Endometrium (tissue), 2 donors: Measurements from ENCODE around the gene C15orf39.

Experiments used
- FAIRE-seq: peaks from 2 replicates; lab custom pipeline; 2012; peaks lifted over from hg19 to GRCh38; lab: Jason Lieb, UNC
- donor health status: control.
- donor health status: control.

Gene C15orf39

GRCh38 chr15:75172284-75172820, 29.3 kb upstream of the C15orf39 start:
- no peak for FAIRE-seq

DNA sequence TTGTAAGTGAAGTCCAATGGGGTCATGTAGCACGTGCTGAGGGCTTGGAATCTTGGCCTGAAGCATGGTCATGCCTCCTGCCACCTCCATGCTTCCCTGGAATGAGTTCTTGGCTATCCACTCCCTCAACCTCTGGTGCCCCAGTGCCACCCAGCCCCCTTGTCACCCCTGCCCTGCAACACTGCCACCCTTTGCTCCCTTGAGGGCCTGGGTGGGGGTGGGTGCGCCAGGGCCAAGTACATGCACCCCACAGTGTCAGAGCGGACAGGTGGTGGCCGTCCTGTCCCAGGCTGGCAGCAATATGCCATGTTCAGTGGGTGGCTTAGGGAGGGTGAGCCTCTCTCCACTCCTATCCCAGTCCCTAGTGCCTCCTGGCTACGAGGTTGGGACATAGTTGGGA, 27.6 kb upstream of the C15orf39 start:
- FAIRE-seq = no peak

- no peak for FAIRE-seq
Measured at GRCh38 chr15:75174729-75175128, 27.0 kb upstream of the C15orf39 start.

DNA sequence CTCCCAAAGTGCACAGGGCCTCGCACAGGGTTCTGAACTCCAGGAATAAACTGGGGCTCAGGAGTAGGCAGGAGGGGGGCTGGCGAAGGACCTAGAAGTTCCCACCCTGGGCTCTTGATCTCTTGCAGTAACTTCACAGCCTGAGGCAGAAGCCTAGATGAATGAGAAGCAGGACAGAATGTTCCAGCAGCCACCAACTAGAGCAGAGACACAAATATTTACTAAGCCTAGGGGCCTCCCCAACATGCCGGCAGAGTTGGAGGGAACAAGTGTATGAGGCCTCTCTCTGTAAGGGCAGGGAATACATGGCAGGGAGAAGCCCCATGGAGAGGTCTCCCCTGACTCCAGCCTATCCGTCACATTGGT, 25.3 kb upstream of the C15orf39 start:
- FAIRE-seq = no peak

DNA sequence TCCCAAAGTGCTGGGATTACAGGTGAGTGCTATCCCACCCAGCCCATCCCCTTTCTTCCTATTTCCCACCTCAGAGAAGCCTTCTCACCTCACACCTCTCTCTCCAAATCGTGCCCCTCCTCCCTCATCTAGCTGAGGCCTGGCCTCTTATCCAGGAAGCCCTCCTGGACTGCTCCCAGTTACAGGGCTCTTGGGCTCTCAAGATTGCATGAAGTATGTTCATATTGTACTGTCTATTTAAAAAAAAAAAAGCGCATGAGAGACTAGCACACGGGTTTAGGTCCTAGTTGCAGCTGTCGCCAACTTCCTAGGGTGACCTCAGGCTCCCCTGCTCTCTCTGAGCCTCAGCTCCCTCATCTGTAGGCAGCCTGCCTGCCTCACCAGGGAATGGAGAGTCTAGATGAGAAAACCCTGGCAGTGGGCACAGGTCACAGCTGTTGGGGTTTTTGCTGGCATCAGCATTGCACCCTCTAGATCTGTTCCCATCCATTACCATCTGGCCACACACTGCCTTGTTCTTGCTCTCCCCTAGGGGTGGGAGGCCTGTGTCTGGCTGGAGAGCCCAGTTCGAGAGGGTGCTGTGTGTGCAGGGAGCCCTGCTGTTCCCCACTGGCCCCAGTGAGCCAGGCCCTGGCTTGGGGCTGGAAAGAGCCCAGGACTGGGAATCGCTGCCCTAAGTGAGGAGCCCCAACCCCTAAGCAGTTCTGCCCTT, 24.2 kb upstream of the C15orf39 start:
- no peak for FAIRE-seq

DNA sequence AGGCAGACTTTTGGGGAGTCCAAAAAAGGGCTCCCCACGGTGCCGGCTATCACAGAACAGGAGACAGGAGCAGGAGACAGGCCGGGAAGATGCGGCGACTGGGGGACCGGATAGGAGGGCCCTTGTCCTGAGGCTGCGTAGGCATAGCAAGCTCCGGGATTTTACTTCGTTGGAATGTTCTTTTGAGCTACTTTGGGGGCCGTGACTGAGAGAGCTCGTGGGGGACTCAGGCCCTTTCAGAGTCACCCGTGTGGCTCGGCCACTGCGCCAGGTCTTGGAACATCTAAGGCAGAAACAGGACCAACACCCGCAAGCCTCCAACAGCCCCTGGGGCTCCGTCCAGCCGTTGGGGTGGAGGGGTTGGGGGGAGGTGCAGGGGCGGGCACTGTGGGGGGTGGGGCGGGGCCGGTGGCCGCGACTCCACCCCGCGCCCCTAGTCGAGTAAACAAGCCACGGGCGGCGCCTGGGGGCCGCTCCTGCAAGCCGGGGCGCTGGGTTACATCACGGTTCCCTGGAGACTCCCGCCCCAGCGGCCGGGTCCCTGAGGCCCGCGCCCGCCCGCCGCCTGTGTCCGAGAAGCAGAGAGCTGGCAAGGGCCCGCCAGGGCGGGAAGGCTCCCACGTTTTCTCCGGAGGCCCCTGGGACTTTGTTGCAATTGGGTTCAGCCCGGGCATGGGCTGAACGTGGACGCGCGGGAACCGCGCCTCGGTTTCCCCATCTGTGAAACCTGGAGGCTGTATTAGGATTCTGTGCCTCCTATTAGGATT, 23.3 kb upstream of the C15orf39 start:
- FAIRE-seq = no peak

GRCh38 chr15:75178938-75179745, 22.5 kb upstream of the C15orf39 start:
- FAIRE-seq = no peak

DNA sequence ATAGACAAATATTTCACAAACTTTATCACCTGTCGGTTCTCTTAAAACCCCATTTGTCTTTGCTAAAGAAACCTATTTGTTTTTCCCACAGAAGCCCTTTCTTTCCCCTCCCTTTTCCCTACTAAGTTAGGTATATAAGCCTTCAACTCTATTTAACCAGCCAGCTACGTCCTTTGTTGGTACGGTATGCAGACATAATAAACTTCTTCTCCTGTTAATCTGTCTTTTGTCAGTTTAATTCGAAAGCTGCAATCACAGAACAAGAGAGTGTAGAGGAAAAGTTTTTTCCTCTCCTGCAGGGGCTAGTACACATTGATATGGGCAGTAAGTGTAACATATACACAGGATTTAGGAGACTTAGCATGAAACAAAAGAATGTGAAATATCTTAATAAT, 21.9 kb upstream of the C15orf39 start:
- no peak for FAIRE-seq

- no peak for FAIRE-seq
Measured at GRCh38 chr15:75181780-75182179, 19.9 kb upstream of the C15orf39 start.

DNA sequence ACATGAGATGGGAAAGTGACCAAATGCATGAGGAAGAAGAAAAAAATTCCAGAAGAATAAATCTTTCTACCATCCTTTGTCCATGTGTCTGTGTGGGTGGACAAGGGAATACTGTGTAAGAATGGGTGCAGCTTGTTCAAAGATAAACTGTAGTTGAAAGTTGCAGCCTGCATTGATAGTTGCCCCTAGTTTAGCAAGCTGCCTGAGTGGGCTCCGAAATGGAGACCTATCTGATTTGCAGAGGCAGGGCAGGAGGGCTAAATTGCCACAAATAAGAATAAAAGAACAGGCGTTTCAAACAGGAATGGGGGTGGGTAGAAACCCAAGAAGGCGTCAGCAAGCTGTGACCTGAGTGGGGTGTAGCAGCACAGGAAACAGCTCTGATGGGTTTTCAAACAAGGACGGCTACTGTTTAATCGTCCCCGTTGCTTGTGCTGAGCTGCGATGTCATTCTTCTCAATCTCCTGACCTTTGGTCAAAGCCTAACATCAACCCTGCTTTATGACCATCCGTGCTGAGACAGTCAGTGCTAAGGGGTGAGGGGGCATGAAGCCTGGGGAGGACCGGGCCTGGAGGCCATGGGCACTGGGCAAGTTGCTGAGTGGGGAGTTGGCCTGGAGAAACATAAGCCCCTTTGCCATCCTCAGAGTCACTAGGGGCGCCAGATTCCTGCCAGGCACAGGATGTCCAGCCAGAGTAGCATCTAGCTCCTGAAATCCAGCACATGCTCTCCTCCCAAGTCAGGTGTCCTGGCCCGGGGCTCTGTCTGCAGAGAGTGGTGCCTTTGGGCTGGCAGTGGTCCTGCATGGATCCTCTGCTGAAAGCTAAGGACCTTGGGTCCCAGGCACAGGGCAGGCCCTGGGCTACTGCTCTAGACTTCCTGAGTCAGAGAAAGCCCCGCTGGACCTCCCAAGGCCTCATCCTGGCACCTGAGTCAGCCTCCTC, 19.2 kb upstream of the C15orf39 start:
- FAIRE-seq = no peak

GRCh38 chr15:75185271-75186029, 16.2 kb upstream of the C15orf39 start:
- no peak for FAIRE-seq

DNA sequence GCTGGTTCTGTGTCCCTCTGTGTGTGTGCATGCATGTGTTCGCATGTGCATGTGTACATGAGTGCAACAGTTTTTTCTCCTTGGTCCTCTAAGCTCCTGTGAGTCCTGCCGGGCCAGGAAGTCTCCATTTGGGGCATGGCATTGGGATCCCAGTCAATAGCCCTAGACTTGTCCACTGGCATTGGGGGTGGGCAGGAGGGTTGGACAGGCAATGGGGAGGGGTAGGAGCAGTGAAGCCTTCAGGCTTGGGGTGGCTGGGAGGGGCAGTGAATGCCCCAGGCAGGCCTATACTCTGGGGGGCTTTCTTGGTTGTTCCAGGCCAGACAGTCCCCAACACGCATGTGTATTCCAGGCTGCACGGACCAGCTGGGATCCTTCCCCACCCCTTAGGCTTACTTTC, 15.6 kb upstream of the C15orf39 start:
- no peak for FAIRE-seq

- FAIRE-seq = no peak
Measured at GRCh38 chr15:75188499-75188898, 13.2 kb upstream of the C15orf39 start.

DNA sequence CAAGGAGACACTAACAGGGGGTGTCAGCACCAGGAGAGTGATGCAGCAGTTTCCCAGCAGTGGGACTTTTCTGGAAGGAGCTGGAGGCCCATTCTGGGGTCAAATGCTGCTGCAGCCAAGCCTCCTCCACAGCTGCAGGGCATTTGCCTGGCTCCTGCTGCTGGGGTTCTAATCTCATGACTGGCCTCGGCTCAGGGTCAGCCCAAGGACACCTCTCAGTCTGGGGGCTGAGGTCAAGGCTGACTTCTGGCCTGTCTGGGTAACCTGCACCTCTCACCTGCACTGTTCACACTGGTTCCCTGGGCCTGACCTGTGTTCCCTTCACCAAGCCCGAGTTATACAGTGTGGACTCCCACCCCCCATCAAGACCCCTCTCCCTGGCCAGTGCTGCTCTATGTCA, 10.4 kb upstream of the C15orf39 start:
- FAIRE-seq = no peak

- no peak for FAIRE-seq
Measured at GRCh38 chr15:75192307-75192706, 9.4 kb upstream of the C15orf39 start.

- FAIRE-seq = no peak
Measured at GRCh38 chr15:75193272-75193671, 8.4 kb upstream of the C15orf39 start.

DNA sequence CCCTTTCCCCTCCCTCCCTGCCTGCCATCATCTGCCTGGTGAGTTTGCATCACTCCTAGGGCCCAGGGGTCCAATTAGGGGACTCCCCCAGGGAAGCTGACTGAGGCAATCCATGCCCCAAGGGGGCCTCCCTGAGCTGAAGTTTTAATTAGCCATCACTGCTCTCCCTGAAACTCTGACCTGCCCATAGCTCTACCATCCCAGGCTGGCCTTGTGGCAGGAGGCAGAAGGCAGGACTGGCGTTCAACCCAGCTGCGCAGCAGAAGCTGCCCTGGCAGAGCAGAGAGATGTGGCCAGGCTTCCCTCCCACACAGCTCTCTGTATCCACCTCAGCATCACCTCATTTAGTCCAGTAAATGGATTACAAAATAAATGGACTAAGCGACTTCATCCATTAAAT, 7.7 kb upstream of the C15orf39 start:
- no peak for FAIRE-seq

DNA sequence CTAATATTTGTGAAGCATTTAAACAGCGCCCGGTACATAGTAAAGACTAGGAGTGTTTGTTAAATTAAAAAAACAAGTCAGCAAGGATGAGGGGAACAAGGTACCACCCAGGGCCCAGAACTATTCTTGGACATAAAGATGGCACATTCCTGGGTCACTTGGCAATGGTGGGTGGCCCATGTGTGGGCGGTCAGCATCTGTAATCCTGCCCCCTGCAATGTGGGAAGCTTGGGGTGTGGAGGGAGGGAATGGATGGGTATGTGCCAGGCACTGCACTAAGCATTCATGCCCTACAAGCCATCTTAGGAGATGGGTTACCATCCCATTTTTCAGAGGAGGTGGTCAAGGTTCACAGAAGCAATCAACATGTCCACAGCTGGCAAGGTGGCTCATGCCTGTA, 7.3 kb upstream of the C15orf39 start:
- no peak for FAIRE-seq

DNA sequence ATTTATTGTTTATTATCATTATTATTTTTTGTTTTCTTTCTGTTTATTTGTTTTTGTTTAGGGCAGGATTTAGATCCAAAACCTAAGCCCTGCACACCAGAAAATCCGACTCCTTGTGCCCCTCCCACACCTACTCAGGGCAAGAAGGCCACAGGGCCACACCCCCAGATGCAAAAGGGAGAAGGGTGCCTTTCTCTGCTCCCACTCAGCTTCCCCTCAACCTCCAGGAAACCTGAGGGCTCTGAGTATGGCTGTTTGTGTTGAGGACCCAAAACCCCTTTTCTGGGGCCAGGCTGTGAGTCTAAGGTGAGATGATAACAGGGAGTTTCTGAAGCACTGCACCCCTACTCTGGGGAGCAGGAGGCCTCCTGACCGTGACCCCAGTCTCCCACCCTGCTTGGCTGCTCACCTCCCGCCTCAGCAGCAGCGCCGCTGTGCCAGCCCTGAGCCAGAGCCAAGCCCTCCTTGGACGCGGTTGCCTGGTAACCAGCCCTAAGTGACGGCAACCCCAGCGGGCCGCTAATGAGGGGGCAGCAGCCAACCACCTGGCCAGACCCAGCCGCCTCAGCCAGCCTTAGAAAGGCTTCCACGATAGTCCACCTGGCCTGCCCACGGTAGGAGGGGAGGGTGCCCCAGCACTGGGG, 6.4 kb upstream of the C15orf39 start:
- FAIRE-seq = no peak

- FAIRE-seq = no peak
Measured at GRCh38 chr15:75195766-75196241, 5.9 kb upstream of the C15orf39 start.
